GM12878 (cell line): ENCODE results near the gene ADAMTSL2. TPM values are rescaled to one million over a fixed set of nuclear protein-coding genes. Genes with fewer than 3 reads are reported as not detected.

Experiments
- ATAC-seq: fragments of 200-7000 bp; cut with Tn5 transposase; 3 replicates; pipeline ENCODE4 v1.9.1; 2020; ENCODE audit warnings: mild to moderate bottlenecking, moderate library complexity
- BruUV-seq: library from RNA; stranded (reverse); fragments of 400-500 nt; replicated peaks from 2 replicates; lab custom pipeline; 2021; lab: Mats Ljungman, UMichigan
- CTCF ChIA-PET: fragments of 300-600 bp; sonication (Branson Sonifier 250); formaldehyde crosslinking; extraction: SDS; loops from one replicate; lab custom pipeline; 2021; ENCODE audit warnings: inconsistent platforms; lab: Yijun Ruan, JAX
- POLR2A ChIA-PET: fragments of 350-600 bp; formaldehyde crosslinking; extraction: SDS; loops from one replicate; lab custom pipeline; 2021; ENCODE audit warnings: inconsistent platforms; lab: Charles Lee
- RAD21 ChIA-PET: fragments of 300-600 bp; sonication (Branson Sonifier 250); formaldehyde crosslinking; loops from one replicate; lab custom pipeline; 2023; ENCODE audit warnings: antibody characterized with exemption; ENCODE audit not compliant: unreplicated experiment; lab: Charles Lee
- SMC1A ChIA-PET: fragments of 300-600 bp; sonication (Branson Sonifier 250); formaldehyde crosslinking; loops from one replicate; lab custom pipeline; 2023; ENCODE audit not compliant: unreplicated experiment, uncharacterized antibody; lab: Charles Lee
- DNase-seq: peaks from one replicate; pipeline ENCODE4 v3.0.0-alpha.2; 2011; ENCODE audit warnings: low read depth, low spot score
- FAIRE-seq: peaks from 3 replicates; lab custom pipeline; 2011; peaks lifted over from hg19 to GRCh38; lab: Jason Lieb, UNC
- H2AFZ ChIP-seq: 2 replicates; pipeline ENCODE4 v1.6.0; 2011; ENCODE audit warnings: low read depth, low read length, control low read depth; ENCODE audit not compliant: control insufficient read depth
- H3K27ac ChIP-seq: 2 replicates; pipeline ENCODE4 v1.5.1; 2011; ENCODE audit warnings: control low read depth; ENCODE audit not compliant: control insufficient read depth, insufficient read depth
- H3K27me3 ChIP-seq, 2 experiments: replicated peaks in 1 of 2; 2 replicates each; pipeline versions ENCODE4 v1.6.0 to v1.6.1; 2011; ENCODE audit warnings: low read length in 1 of 2; ENCODE audit not compliant: control insufficient read depth in 2 of 2, insufficient read depth in 2 of 2
- H3K36me3 ChIP-seq, 2 experiments: 2 replicates each; pipeline ENCODE4 v1.5.1; 2011; ENCODE audit warnings: low read length in 1 of 2; ENCODE audit not compliant: control insufficient read depth in 2 of 2, insufficient read depth in 2 of 2
- H3K4me1 ChIP-seq: 2 replicates; pipeline ENCODE4 v1.6.1; 2011; ENCODE audit warnings: mild to moderate bottlenecking, low read length, moderate library complexity, mixed read lengths; ENCODE audit not compliant: control insufficient read depth, insufficient read depth
- H3K4me2 ChIP-seq: 2 replicates; pipeline ENCODE4 v1.6.0; 2011; ENCODE audit warnings: control low read depth; ENCODE audit not compliant: control insufficient read depth, insufficient read depth
- H3K4me3 ChIP-seq: fragments of 200-600 bp; sonication (generic); 2 replicates; pipeline ENCODE4 v1.5.1; 2016
- H3K79me2 ChIP-seq: 2 replicates; pipeline ENCODE4 v1.6.0; 2011; ENCODE audit warnings: low read length; ENCODE audit not compliant: control insufficient read depth, insufficient read depth
- H3K9ac ChIP-seq: 2 replicates; pipeline ENCODE4 v1.8.0; 2011; ENCODE audit warnings: low read length, control low read depth, mixed read lengths; ENCODE audit not compliant: control insufficient read depth, insufficient read depth
- H3K9me3 ChIP-seq: replicated peaks from 3 replicates; pipeline ENCODE4 v1.5.1; 2011; ENCODE audit warnings: mild to moderate bottlenecking, low read length; ENCODE audit not compliant: control insufficient read depth, insufficient read depth
- H4K20me1 ChIP-seq: 2 replicates; pipeline ENCODE4 v1.6.0; 2011; ENCODE audit not compliant: control insufficient read depth, insufficient read depth
- ATF3 ChIP-seq: IDR thresholded peaks from 2 replicates; pipeline ENCODE4 v1.6.1; 2011; ENCODE audit warnings: low read depth, mild to moderate bottlenecking, low read length, moderate library complexity, borderline replicate concordance; ENCODE audit errors: extremely low read depth
- HDGF ChIP-seq: fragments of 450-650 bp; IDR thresholded peaks from 2 replicates; pipeline ENCODE4 v1.6.1; 2016; ENCODE audit warnings: antibody characterized with exemption
- REST ChIP-seq: IDR thresholded peaks from 2 replicates; pipeline ENCODE4 v1.6.1; 2012; ENCODE audit warnings: mild to moderate bottlenecking, low read depth, low read length
- WGBS: methylation state at CpG from one replicate; pipeline ENCODE4 v1.1.6; 2016; ENCODE audit warnings: low lambda C conversion rate; ENCODE audit not compliant: insufficient replicate concordance, insufficient coverage; ENCODE audit errors: missing lambda C conversion rate; 5-methylcytosine and 5-hydroxymethylcytosine counted together
- in situ Hi-C: fragments of 300-500 bp; cut with MboI; formaldehyde crosslinking; loops from 9 replicates; pipeline ENCODE4 v1.14.3; 2018; ENCODE audit warnings: mixed read lengths
- intact Hi-C: fragments of 100-400 bp; cut with micrococcal nuclease; formaldehyde crosslinking; loops from one replicate; pipeline ENCODE4 v1.14.2; 2022; ENCODE audit not compliant: unreplicated experiment
- polyA plus RNA-seq, 11 experiments: library from polyadenylated mRNA; depleted of rRNA in 4 of 11; unstranded in 6 of 11; stranded (reverse) in 5 of 11; fragments of >200 nt; fragmentation: Nextera tagmentation in 4 of 11; fragmentation: Illumina TruSeq in 1 of 11; extraction: Ambion mirVana in 4 of 11; extraction: Trizol in 1 of 11; gene quantifications; 1 replicate in 1 of 11; 2 replicates in 10 of 11; pipeline versions ENCODE4 v1.2.1 to v1.2.3, GENCODE V29; 2011 to 2016; ENCODE audit warnings: inconsistent platforms in 2 of 11, missing spikeins in 2 of 11, low read depth in 1 of 11
- total RNA-seq, 4 experiments: library from RNA; depleted of rRNA in 3 of 4; stranded (reverse); fragments of >200 nt in 3 of 4; fragmentation: Illumina TruSeq in 1 of 4; extraction: Trizol in 1 of 4; gene quantifications; 2 replicates each; pipeline versions ENCODE4 v1.2.1 to v1.2.3, GENCODE V29; 2013 to 2021

ADAMTSL2 gene
- total and polyA plus RNA-seq, 10 of the 15 experiments (the other 5 are each of a cell fraction or from before 2014, with no cell fraction given), result 0.07 TPM; not detected in 9

- DNase-seq (no peak), FAIRE-seq (no peak), ATAC-seq (no peak)
- Histone ChIP-seq H3K4me1 (no peaks in the 10 kb centered on the region), H2AFZ (no peak within 1 kb of the TSS), H3K4me2 (no peak within 1 kb of the TSS), H3K27ac (no peak within 1 kb of the TSS), H3K9me3 (no peaks in the 10 kb centered on the region), H3K79me2 (no peaks in the 10 kb centered on the region), H3K4me3 (no peak within 1 kb of the TSS), H3K36me3 (no peaks in the 10 kb centered on the region), H3K9ac (no peak within 1 kb of the TSS), H3K27me3 (peaks cover 0 to 6% of the 10 kb centered on the region in 2 experiments; a peak in 3 of 4 replicates), H4K20me1 (no peaks in the 10 kb centered on the region)
- POLR2A ChIA-PET, result no interaction called here
- 70% methylated on average over 41 of the region's 61 CpGs for WGBS
- no TSS peak for BruUV-seq
- in situ Hi-C loops (no loop called here), intact Hi-C loops (no loop called here)
- CTCF ChIA-PET, result no interaction called here
- peak; percentile 74 for TF ChIP-seq REST
- no peak for TF ChIP-seq HDGF
- no peak for TF ChIP-seq ATF3
- SMC1A ChIA-PET, result no interaction called here
- RAD21 ChIA-PET, result no interaction called here
Observed at GRCh38 chr9:133609311-133610098, 75.0 kb downstream of the ADAMTSL2 start, which contains the start of gene FAM163B. FAM163B (minus strand) TSS chr9:133609389; CDS start chr9:133580223, 29,166 bp downstream.
